HEK293 (cell line): ENCODE results near the gene ORAI2.

Source experiments
- BCL11A ChIP-seq: fragments of 450-650 bp; formaldehyde crosslinking; IDR thresholded peaks from 2 replicates; pipeline ENCODE4 v1.5.1; 2016; ENCODE audit warnings: low read depth, missing biosample characterization, missing genetic modification characterization
- HOXC10 ChIP-seq: sonication (generic); formaldehyde crosslinking; IDR thresholded peaks from 2 replicates; pipeline ENCODE4 v1.8.1; 2023; ENCODE audit warnings: mild to moderate bottlenecking, missing genetic modification reagents
- KLF8 ChIP-seq: fragments of 450-650 bp; formaldehyde crosslinking; IDR thresholded peaks from 2 replicates; pipeline ENCODE4 v1.5.1; 2016; ENCODE audit warnings: missing biosample characterization, missing genetic modification characterization
- MYNN ChIP-seq: fragments of 450-650 bp; formaldehyde crosslinking; IDR thresholded peaks from 2 replicates; pipeline ENCODE4 v1.5.1; 2016; ENCODE audit warnings: missing biosample characterization, missing genetic modification characterization, borderline replicate concordance
- PRDM10 ChIP-seq: fragments of 450-650 bp; formaldehyde crosslinking; IDR thresholded peaks from 2 replicates; pipeline ENCODE4 v1.5.1; 2016; ENCODE audit warnings: missing biosample characterization, missing genetic modification characterization
- RBAK ChIP-seq: fragments of 450-650 bp; formaldehyde crosslinking; IDR thresholded peaks from 2 replicates; pipeline ENCODE4 v1.5.1; 2016; ENCODE audit warnings: missing biosample characterization, missing genetic modification characterization
- SALL2 ChIP-seq: fragments of 450-650 bp; formaldehyde crosslinking; IDR thresholded peaks from 2 replicates; pipeline ENCODE4 v1.5.0; 2017; ENCODE audit warnings: missing biosample characterization, mild to moderate bottlenecking, missing genetic modification characterization, borderline replicate concordance
- SETDB1 ChIP-seq: IDR thresholded peaks from one replicate; pipeline ENCODE4 v1.6.1; 2017; ENCODE audit warnings: mild to moderate bottlenecking, low read length, moderate library complexity, mixed read lengths; ENCODE audit not compliant: insufficient read length
- ZBTB1 ChIP-seq: fragments of 450-650 bp; formaldehyde crosslinking; IDR thresholded peaks from 2 replicates; pipeline ENCODE4 v1.5.1; 2016; ENCODE audit warnings: missing biosample characterization, missing genetic modification characterization
- ZBTB7A ChIP-seq: fragments of 450-650 bp; formaldehyde crosslinking; IDR thresholded peaks from 2 replicates; pipeline ENCODE4 v1.5.1; 2016; ENCODE audit warnings: low read depth, missing biosample characterization, missing genetic modification characterization
- ZFHX2 ChIP-seq: fragments of 450-650 bp; formaldehyde crosslinking; conservative IDR thresholded peaks from 2 replicates; pipeline ENCODE4 v1.5.1; 2016; ENCODE audit warnings: missing biosample characterization, missing genetic modification characterization
- ZNF157 ChIP-seq: fragments of 450-650 bp; formaldehyde crosslinking; IDR thresholded peaks from 2 replicates; pipeline ENCODE4 v1.5.1; 2016; ENCODE audit warnings: missing biosample characterization, missing genetic modification characterization
- ZNF174 ChIP-seq: fragments of 450-650 bp; formaldehyde crosslinking; IDR thresholded peaks from 2 replicates; pipeline ENCODE4 v1.5.0; 2017; ENCODE audit warnings: missing biosample characterization, mild to moderate bottlenecking, missing genetic modification characterization
- ZNF202 ChIP-seq: fragments of 450-650 bp; formaldehyde crosslinking; IDR thresholded peaks from 2 replicates; pipeline ENCODE4 v1.5.1; 2016; ENCODE audit warnings: missing biosample characterization, missing genetic modification characterization, borderline replicate concordance
- ZNF239 ChIP-seq: fragments of 450-650 bp; formaldehyde crosslinking; IDR thresholded peaks from 2 replicates; pipeline ENCODE4 v1.5.1; 2016; ENCODE audit warnings: missing biosample characterization, missing genetic modification characterization
- ZNF24 ChIP-seq: fragments of 450-650 bp; formaldehyde crosslinking; IDR thresholded peaks from 2 replicates; pipeline ENCODE4 v1.5.1; 2016; ENCODE audit warnings: missing biosample characterization, missing genetic modification characterization
- ZNF426 ChIP-seq: fragments of 450-650 bp; formaldehyde crosslinking; IDR thresholded peaks from 2 replicates; pipeline ENCODE4 v1.5.1; 2017; ENCODE audit warnings: missing biosample characterization, missing genetic modification characterization, mild to moderate bottlenecking, inconsistent platforms, moderate library complexity
- ZNF473 ChIP-seq: fragments of 450-650 bp; formaldehyde crosslinking; IDR thresholded peaks from 2 replicates; pipeline ENCODE4 v1.5.1; 2017; ENCODE audit warnings: missing biosample characterization, missing genetic modification characterization
- ZNF544 ChIP-seq: fragments of 450-650 bp; formaldehyde crosslinking; IDR thresholded peaks from 2 replicates; pipeline ENCODE4 v1.5.0; 2017; ENCODE audit warnings: missing biosample characterization, missing genetic modification characterization
- ZNF548 ChIP-seq: fragments of 450-650 bp; formaldehyde crosslinking; IDR thresholded peaks from 2 replicates; pipeline ENCODE4 v1.5.1; 2016; ENCODE audit warnings: missing biosample characterization, missing genetic modification characterization
- ZNF585B ChIP-seq: fragments of 450-650 bp; formaldehyde crosslinking; IDR thresholded peaks from 2 replicates; pipeline ENCODE4 v1.5.1; 2016; ENCODE audit warnings: missing biosample characterization, missing genetic modification characterization
- ZNF621 ChIP-seq: fragments of 450-650 bp; formaldehyde crosslinking; IDR thresholded peaks from 2 replicates; pipeline ENCODE4 v1.5.1; 2017; ENCODE audit warnings: missing biosample characterization, missing genetic modification characterization
- ZNF660 ChIP-seq: fragments of 450-650 bp; IDR thresholded peaks from 2 replicates; pipeline ENCODE4 v1.5.1; 2018; ENCODE audit warnings: missing biosample characterization, mild to moderate bottlenecking, missing genetic modification characterization
- ZNF664 ChIP-seq: fragments of 450-650 bp; formaldehyde crosslinking; IDR thresholded peaks from 2 replicates; pipeline ENCODE4 v1.5.1; 2016; ENCODE audit warnings: missing biosample characterization, missing genetic modification characterization
- ZNF785 ChIP-seq: fragments of 450-650 bp; formaldehyde crosslinking; IDR thresholded peaks from 2 replicates; pipeline ENCODE4 v1.5.1; 2016; ENCODE audit warnings: missing biosample characterization, missing genetic modification characterization
- ZNF843 ChIP-seq: fragments of 450-650 bp; formaldehyde crosslinking; IDR thresholded peaks from 2 replicates; pipeline ENCODE4 v1.5.1; 2016; ENCODE audit warnings: missing biosample characterization, missing genetic modification characterization
- ZSCAN4 ChIP-seq: fragments of 450-650 bp; formaldehyde crosslinking; IDR thresholded peaks from 2 replicates; pipeline ENCODE4 v1.5.1; 2017; ENCODE audit warnings: missing biosample characterization, missing genetic modification characterization
- TF ChIP-seq, protein P1 (sequence below): fragments of 450-650 bp; formaldehyde crosslinking; IDR thresholded peaks from 2 replicates; pipeline ENCODE4 v1.5.1; 2016; ENCODE audit warnings: missing biosample characterization, missing genetic modification characterization
- TF ChIP-seq, protein P2 (sequence below): fragments of 450-650 bp; formaldehyde crosslinking; IDR thresholded peaks from 2 replicates; pipeline ENCODE4 v1.5.1; 2017; ENCODE audit warnings: missing biosample characterization, missing genetic modification characterization
- TF ChIP-seq, protein P3 (sequence below): fragments of 450-650 bp; formaldehyde crosslinking; IDR thresholded peaks from 2 replicates; pipeline ENCODE4 v1.5.1; 2016; ENCODE audit warnings: missing biosample characterization, missing genetic modification characterization

Gene ORAI2

GRCh38 chr7:102390697-102391484 lies 42.5 kb upstream of the ORAI2 start (continued):
- TF ChIP-seq ZNF239 (tag by site-specific recombination) = no peak
- TF ChIP-seq, protein P1, sequence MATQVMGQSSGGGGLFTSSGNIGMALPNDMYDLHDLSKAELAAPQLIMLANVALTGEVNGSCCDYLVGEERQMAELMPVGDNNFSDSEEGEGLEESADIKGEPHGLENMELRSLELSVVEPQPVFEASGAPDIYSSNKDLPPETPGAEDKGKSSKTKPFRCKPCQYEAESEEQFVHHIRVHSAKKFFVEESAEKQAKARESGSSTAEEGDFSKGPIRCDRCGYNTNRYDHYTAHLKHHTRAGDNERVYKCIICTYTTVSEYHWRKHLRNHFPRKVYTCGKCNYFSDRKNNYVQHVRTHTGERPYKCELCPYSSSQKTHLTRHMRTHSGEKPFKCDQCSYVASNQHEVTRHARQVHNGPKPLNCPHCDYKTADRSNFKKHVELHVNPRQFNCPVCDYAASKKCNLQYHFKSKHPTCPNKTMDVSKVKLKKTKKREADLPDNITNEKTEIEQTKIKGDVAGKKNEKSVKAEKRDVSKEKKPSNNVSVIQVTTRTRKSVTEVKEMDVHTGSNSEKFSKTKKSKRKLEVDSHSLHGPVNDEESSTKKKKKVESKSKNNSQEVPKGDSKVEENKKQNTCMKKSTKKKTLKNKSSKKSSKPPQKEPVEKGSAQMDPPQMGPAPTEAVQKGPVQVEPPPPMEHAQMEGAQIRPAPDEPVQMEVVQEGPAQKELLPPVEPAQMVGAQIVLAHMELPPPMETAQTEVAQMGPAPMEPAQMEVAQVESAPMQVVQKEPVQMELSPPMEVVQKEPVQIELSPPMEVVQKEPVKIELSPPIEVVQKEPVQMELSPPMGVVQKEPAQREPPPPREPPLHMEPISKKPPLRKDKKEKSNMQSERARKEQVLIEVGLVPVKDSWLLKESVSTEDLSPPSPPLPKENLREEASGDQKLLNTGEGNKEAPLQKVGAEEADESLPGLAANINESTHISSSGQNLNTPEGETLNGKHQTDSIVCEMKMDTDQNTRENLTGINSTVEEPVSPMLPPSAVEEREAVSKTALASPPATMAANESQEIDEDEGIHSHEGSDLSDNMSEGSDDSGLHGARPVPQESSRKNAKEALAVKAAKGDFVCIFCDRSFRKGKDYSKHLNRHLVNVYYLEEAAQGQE (tag by site-specific recombination) = peak; percentile 65
- peak; percentile 85 for TF ChIP-seq ZNF426 (tag by site-specific recombination)
- no peak for TF ChIP-seq ZSCAN4 (tag by site-specific recombination)
- no peak for TF ChIP-seq ZNF24 (tag by site-specific recombination)
- TF ChIP-seq SETDB1 = no peak
- TF ChIP-seq, protein P2, sequence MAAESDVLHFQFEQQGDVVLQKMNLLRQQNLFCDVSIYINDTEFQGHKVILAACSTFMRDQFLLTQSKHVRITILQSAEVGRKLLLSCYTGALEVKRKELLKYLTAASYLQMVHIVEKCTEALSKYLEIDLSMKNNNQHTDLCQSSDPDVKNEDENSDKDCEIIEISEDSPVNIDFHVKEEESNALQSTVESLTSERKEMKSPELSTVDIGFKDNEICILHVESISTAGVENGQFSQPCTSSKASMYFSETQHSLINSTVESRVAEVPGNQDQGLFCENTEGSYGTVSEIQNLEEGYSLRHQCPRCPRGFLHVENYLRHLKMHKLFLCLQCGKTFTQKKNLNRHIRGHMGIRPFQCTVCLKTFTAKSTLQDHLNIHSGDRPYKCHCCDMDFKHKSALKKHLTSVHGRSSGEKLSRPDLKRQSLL (tag by site-specific recombination) = no peak
- no peak for TF ChIP-seq RBAK (tag by site-specific recombination)
- TF ChIP-seq ZNF157 (tag by site-specific recombination) = no peak
- TF ChIP-seq, protein P3, sequence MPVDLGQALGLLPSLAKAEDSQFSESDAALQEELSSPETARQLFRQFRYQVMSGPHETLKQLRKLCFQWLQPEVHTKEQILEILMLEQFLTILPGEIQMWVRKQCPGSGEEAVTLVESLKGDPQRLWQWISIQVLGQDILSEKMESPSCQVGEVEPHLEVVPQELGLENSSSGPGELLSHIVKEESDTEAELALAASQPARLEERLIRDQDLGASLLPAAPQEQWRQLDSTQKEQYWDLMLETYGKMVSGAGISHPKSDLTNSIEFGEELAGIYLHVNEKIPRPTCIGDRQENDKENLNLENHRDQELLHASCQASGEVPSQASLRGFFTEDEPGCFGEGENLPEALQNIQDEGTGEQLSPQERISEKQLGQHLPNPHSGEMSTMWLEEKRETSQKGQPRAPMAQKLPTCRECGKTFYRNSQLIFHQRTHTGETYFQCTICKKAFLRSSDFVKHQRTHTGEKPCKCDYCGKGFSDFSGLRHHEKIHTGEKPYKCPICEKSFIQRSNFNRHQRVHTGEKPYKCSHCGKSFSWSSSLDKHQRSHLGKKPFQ (tag by site-specific recombination) = no peak
- TF ChIP-seq ZNF473 = no peak
- no peak for TF ChIP-seq ZNF843 (tag by site-specific recombination)
- no peak for TF ChIP-seq ZNF544
- TF ChIP-seq SALL2 (tag by site-specific recombination) = no peak
- TF ChIP-seq ZNF174 = no peak
- TF ChIP-seq ZNF785 (tag by site-specific recombination) = no peak
- TF ChIP-seq ZNF548 (tag by site-specific recombination) = no peak
- no peak for TF ChIP-seq BCL11A
- TF ChIP-seq ZBTB1 (tag by site-specific recombination) = no peak
- TF ChIP-seq ZNF202 (tag by site-specific recombination) = peak; percentile 74
- no peak for TF ChIP-seq HOXC10 (CRISPR knock-in tag)
- TF ChIP-seq ZNF664 (tag by site-specific recombination) = peak; percentile 60
- TF ChIP-seq ZFHX2 (tag by site-specific recombination) = no peak
- TF ChIP-seq ZNF585B (tag by site-specific recombination) = no peak
- no peak for TF ChIP-seq ZBTB7A (tag by site-specific recombination)
- TF ChIP-seq ZNF621 (tag by site-specific recombination) = no peak
- no peak for TF ChIP-seq KLF8 (tag by site-specific recombination)
- 0 out of 2 replicates have a peak, but pooled peaks have one; percentile 43 for TF ChIP-seq PRDM10 (tag by site-specific recombination)
- no peak for TF ChIP-seq ZNF660 (tag by site-specific recombination)
- no peak for TF ChIP-seq MYNN
